Naive thymus-derived CD8-positive, alpha-beta T cell (primary cell): ENCODE results near the gene C11orf98. TPM values are rescaled to one million over a fixed set of nuclear protein-coding genes. Genes with fewer than 3 reads are reported as not detected.

Experiments
- ATAC-seq, 2 donors: fragments of 150-1000 bp; cut with Tn5 transposase in 1 of 2; sonication (Bioruptor Pico), chemical (Tn5 transposase) in 1 of 2; 1 replicate in 1 of 2; 2 replicates in 1 of 2; pipeline ENCODE4 v1.10.0; 2021; ENCODE audit warnings: mild to moderate bottlenecking in 2 of 2, moderate library complexity in 2 of 2
- POLR2A ChIA-PET: fragments of 350-600 bp; sonication (Branson Sonifier 250); formaldehyde crosslinking; loops from one replicate; lab custom pipeline; 2021; ENCODE audit warnings: antibody characterized with exemption; lab: Charles Lee
- DNase-seq, 10 donors: peaks; one replicate each; pipeline versions ENCODE4 v3.0.0 to v3.0.0-alpha.2; 2020 to 2022
- H3K27ac Mint-ChIP-seq, 10 donors: one replicate each; pipeline ENCODE4 v1.8.0; 2020 to 2022; ENCODE audit warnings: mild to moderate bottlenecking in 10 of 10, mixed read lengths in 10 of 10, moderate library complexity in 4 of 10, inconsistent platforms in 1 of 10
- H3K27me3 Mint-ChIP-seq, 5 donors: one replicate each; pipeline ENCODE4 v1.8.0; 2021 to 2022; ENCODE audit warnings: mixed read lengths in 5 of 5
- H3K36me3 Mint-ChIP-seq, 3 donors: one replicate each; pipeline ENCODE4 v1.8.0; 2020 to 2022; ENCODE audit warnings: mixed read lengths in 3 of 3, mild to moderate bottlenecking in 2 of 3, inconsistent platforms in 1 of 3
- H3K4me1 Mint-ChIP-seq, 4 donors: one replicate each; pipeline ENCODE4 v1.8.0; 2021 to 2022; ENCODE audit warnings: mixed read lengths in 4 of 4
- H3K4me3 Mint-ChIP-seq, 10 donors: one replicate each; pipeline ENCODE4 v1.8.0; 2020 to 2022; ENCODE audit warnings: mild to moderate bottlenecking in 10 of 10, mixed read lengths in 10 of 10, moderate library complexity in 6 of 10, inconsistent platforms in 1 of 10
- H3K9me3 Mint-ChIP-seq, 9 donors: one replicate each; pipeline ENCODE4 v1.8.0; 2020 to 2022; ENCODE audit warnings: mixed read lengths in 9 of 9, mild to moderate bottlenecking in 3 of 9, inconsistent platforms in 1 of 9, moderate library complexity in 1 of 9
- polyA plus RNA-seq, 3 donors: library from polyadenylated mRNA; unstranded; fragments of 300-500 nt; fragmentation: Illumina TruSeq; gene quantifications; one replicate each; pipeline ENCODE4 v1.2.3, GENCODE V29; 2021
- total RNA-seq, 8 experiments: library from RNA in 2 of 8; stranded (reverse) in 2 of 8; gene quantifications; one replicate each; pipeline ENCODE4 v1.2.3 and lab custom pipeline; 2021 to 2026

Gene C11orf98
- total RNA-seq = 10 to 100 TPM; 51.8 to 58.0 TPM
- polyA plus RNA-seq = 100 to 1,000 TPM in 2 of 3 donors, 10 to 100 TPM in 1; 99.9 to 149 (median 117) TPM
- total RNA-seq (lab: John Stamatoyannopoulos, UW) = 0 to 0.37 (median 0.17) reads per million in 6 experiments

- H3K4me1 Mint-ChIP-seq = peaks cover 22 to 49% (median 42%) of the 10 kb centered on the region in 4 donors
- H3K4me3 Mint-ChIP-seq = peak within 1 kb of the TSS; percentile 94 to 98 (median 95)
- ATAC-seq (peak; percentile 89 to 91), DNase-seq (peak; percentile 89 to 98 (median 96))
- peaks cover 5 to 33% (median 7%) of the 10 kb centered on the region in 3 donors for H3K36me3 Mint-ChIP-seq
- peak within 1 kb of the TSS; percentile 86 to 97 (median 96) for H3K27ac Mint-ChIP-seq
- H3K9me3 Mint-ChIP-seq = no peaks in the 10 kb centered on the region
- H3K27me3 Mint-ChIP-seq = no peaks in the 10 kb centered on the region
- POLR2A ChIA-PET = interaction anchor here (0.6 to 14.7 kb wide), 49 partner anchors 10 to 1571 kb away, joined by 3 to 541 read pairs (median 7); partner anchors contain the start of genes B3GAT3, BSCL2, EEF1G and EML3
Observed at GRCh38 chr11:62665075-62665598, at the start of gene C11orf98, which contains the start of gene CSKMT. Gene C11orf98 (minus strand): TSS chr11:62665210. CDS start chr11:62665169, 41 bp downstream. Gene CSKMT (plus strand): TSS chr11:62665312. CDS start chr11:62665880, 568 bp downstream.

- Mint-ChIP-seq H3K27ac (peak overlapping the region in 9 of 10 donors; percentile 38 to 92 (median 65)), H3K9me3 (no peaks in the 10 kb centered on the region), H3K4me3 (no peak overlapping the region), H3K36me3 (peaks cover 5 to 79% (median 17%) of the 10 kb centered on the region in 3 donors), H3K4me1 (peaks cover 18 to 42% (median 39%) of the 10 kb centered on the region in 4 donors), H3K27me3 (no peaks in the 10 kb centered on the region)
- no peak for DNase-seq
- ATAC-seq = no peak
- POLR2A ChIA-PET = interaction anchor here (9.7 to 14.8 kb wide), 2 partner anchors 14 to 128 kb away, joined by 98 to 263 read pairs; partner anchors contain the start of genes HNRNPUL2, TTC9C and WDR74
Observed at GRCh38 chr11:62713343-62713742, 48.3 kb upstream of the C11orf98 start.

GRCh38 chr11:62712861-62713260 lies 47.9 kb upstream of the C11orf98 start:
- peak overlapping the region; percentile 22 to 92 (median 62) for H3K27ac Mint-ChIP-seq
- H3K27me3 Mint-ChIP-seq = no peaks in the 10 kb centered on the region
- DNase-seq (no peak), ATAC-seq (no peak)
- peak overlapping the region in 1 of 10 donors; percentile 18 for H3K4me3 Mint-ChIP-seq
- peaks cover 5 to 74% (median 12%) of the 10 kb centered on the region in 3 donors for H3K36me3 Mint-ChIP-seq
- POLR2A ChIA-PET = interaction anchor here (9.7 to 14.8 kb wide), 2 partner anchors 14 to 128 kb away, joined by 98 to 263 read pairs; partner anchors contain the start of genes HNRNPUL2, TTC9C and WDR74
- no peaks in the 10 kb centered on the region for H3K9me3 Mint-ChIP-seq
- H3K4me1 Mint-ChIP-seq = peaks cover 21 to 47% (median 40%) of the 10 kb centered on the region in 4 donors

GRCh38 chr11:62712276-62712812 lies 47.3 kb upstream of the C11orf98 start:
- Mint-ChIP-seq H3K36me3 (peaks cover 5 to 69% (median 9%) of the 10 kb centered on the region in 3 donors), H3K9me3 (no peaks in the 10 kb centered on the region), H3K27me3 (no peaks in the 10 kb centered on the region), H3K4me3 (peak overlapping the region in 5 of 10 donors; percentile 0 to 40 (median 10)), H3K27ac (peak overlapping the region; percentile 37 to 92 (median 58)), H3K4me1 (peaks cover 22 to 50% (median 42%) of the 10 kb centered on the region in 4 donors)
- no peak for ATAC-seq
- DNase-seq = no peak
- POLR2A ChIA-PET = interaction anchor here (8.0 to 14.8 kb wide), 3 partner anchors 15 to 129 kb away, joined by 71 to 263 read pairs (median 98); partner anchors contain the start of genes HNRNPUL2, TTC9C, WDR74 and ZBTB3

GRCh38 chr11:62710001-62710345 lies 45.0 kb upstream of the C11orf98 start:
- POLR2A ChIA-PET = interaction anchor here (0.6 to 14.8 kb wide), 29 partner anchors 9 to 1559 kb away, joined by 3 to 263 read pairs (median 11); partner anchors contain the start of genes B3GAT3, C11orf98, CSKMT and EEF1G
- Mint-ChIP-seq H3K4me3 (peak overlapping the region; percentile 88 to 98 (median 95)), H3K9me3 (no peaks in the 10 kb centered on the region), H3K27ac (peak overlapping the region; percentile 97 to 100 (median 99)), H3K36me3 (peaks cover 4 to 45% (median 5%) of the 10 kb centered on the region in 3 donors), H3K27me3 (no peaks in the 10 kb centered on the region), H3K4me1 (peaks cover 27 to 65% (median 59%) of the 10 kb centered on the region in 4 donors)
- ATAC-seq (no peak), DNase-seq (no peak)

GRCh38 chr11:62709247-62710000 lies 44.4 kb upstream of the C11orf98 start:
- no peaks in the 10 kb centered on the region for H3K9me3 Mint-ChIP-seq
- ATAC-seq (peak; percentile 74 to 78), DNase-seq (peak; percentile 84 to 99 (median 97))
- no peaks in the 10 kb centered on the region for H3K27me3 Mint-ChIP-seq
- POLR2A ChIA-PET = interaction anchor here (0.6 to 14.8 kb wide), 40 partner anchors 9 to 1560 kb away, joined by 3 to 263 read pairs (median 8); partner anchors contain the start of genes B3GAT3, C11orf98, CSKMT and EEF1G
- H3K4me3 Mint-ChIP-seq = peak overlapping the region; percentile 88 to 98 (median 95)
- peak overlapping the region; percentile 97 to 100 (median 99) for H3K27ac Mint-ChIP-seq
- H3K36me3 Mint-ChIP-seq = peaks cover 4 to 40% (median 5%) of the 10 kb centered on the region in 3 donors
- H3K4me1 Mint-ChIP-seq = peaks cover 27 to 70% (median 59%) of the 10 kb centered on the region in 4 donors

- no peaks in the 10 kb centered on the region for H3K9me3 Mint-ChIP-seq
- peak overlapping the region; percentile 88 to 98 (median 95) for H3K4me3 Mint-ChIP-seq
- peaks cover 4 to 34% (median 5%) of the 10 kb centered on the region in 3 donors for H3K36me3 Mint-ChIP-seq
- peak in 6 of 10 donors; percentile 40 to 85 (median 54) for DNase-seq
- peak overlapping the region; percentile 97 to 100 (median 99) for H3K27ac Mint-ChIP-seq
- no peaks in the 10 kb centered on the region for H3K27me3 Mint-ChIP-seq
- POLR2A ChIA-PET = interaction anchor here (0.6 to 14.8 kb wide), 38 partner anchors 10 to 1560 kb away, joined by 3 to 263 read pairs (median 8); partner anchors contain the start of genes B3GAT3, C11orf98, CSKMT and EEF1G
- peaks cover 25 to 67% (median 57%) of the 10 kb centered on the region in 4 donors for H3K4me1 Mint-ChIP-seq
- ATAC-seq = peak; percentile 38 to 43
Observed at GRCh38 chr11:62708793-62709192, 43.8 kb upstream of the C11orf98 start.

GRCh38 chr11:62708392-62708791 lies 43.4 kb upstream of the C11orf98 start:
- peak overlapping the region; percentile 97 to 100 (median 99) for H3K27ac Mint-ChIP-seq
- POLR2A ChIA-PET = interaction anchor here (0.6 to 14.8 kb wide), 32 partner anchors 10 to 1561 kb away, joined by 3 to 263 read pairs (median 11); partner anchors contain the start of genes B3GAT3, C11orf98, CSKMT and EML3
- no peak for DNase-seq
- ATAC-seq = no peak
- no peaks in the 10 kb centered on the region for H3K9me3 Mint-ChIP-seq
- H3K4me1 Mint-ChIP-seq = peaks cover 24 to 67% (median 54%) of the 10 kb centered on the region in 4 donors
- H3K27me3 Mint-ChIP-seq = no peaks in the 10 kb centered on the region
- peaks cover 4 to 30% (median 5%) of the 10 kb centered on the region in 3 donors for H3K36me3 Mint-ChIP-seq
- peak overlapping the region; percentile 88 to 98 (median 95) for H3K4me3 Mint-ChIP-seq

- Mint-ChIP-seq H3K36me3 (peaks cover 4 to 22% (median 4%) of the 10 kb centered on the region in 3 donors), H3K4me1 (peaks cover 25 to 60% (median 45%) of the 10 kb centered on the region in 4 donors), H3K27me3 (no peaks in the 10 kb centered on the region), H3K27ac (peak within 1 kb of the TSS; percentile 97 to 100 (median 99)), H3K4me3 (peak within 1 kb of the TSS; percentile 88 to 98 (median 95)), H3K9me3 (no peaks in the 10 kb centered on the region)
- ATAC-seq (no peak), DNase-seq (no peak)
- POLR2A ChIA-PET = interaction anchor here (1.0 to 14.8 kb wide), 18 partner anchors 8 to 174 kb away, joined by 3 to 263 read pairs (median 17); partner anchors contain the start of genes C11orf98, CSKMT, EML3 and HNRNPUL2
Observed at GRCh38 chr11:62707277-62707861, 42.4 kb upstream of the C11orf98 start, which contains the start of the genes BSCL2 and GNG3. Gene BSCL2 (minus strand): TSS chr11:62707424. CDS start chr11:62707195, 229 bp downstream. Gene GNG3 (plus strand): TSS chr11:62707676. CDS start chr11:62708296, 620 bp downstream.

GRCh38 chr11:62706850-62707247 lies 41.8 kb upstream of the C11orf98 start:
- peak overlapping the region; percentile 69 to 95 (median 89) for H3K4me3 Mint-ChIP-seq
- peaks cover 0 to 23% (median 1%) of the 10 kb centered on the region in 3 donors for H3K36me3 Mint-ChIP-seq
- peaks cover 24 to 56% (median 42%) of the 10 kb centered on the region in 4 donors for H3K4me1 Mint-ChIP-seq
- no peaks in the 10 kb centered on the region for H3K27me3 Mint-ChIP-seq
- POLR2A ChIA-PET = interaction anchor here (0.6 to 14.8 kb wide), 22 partner anchors 9 to 174 kb away, joined by 3 to 263 read pairs (median 10); partner anchors contain the start of genes C11orf98, CSKMT, EEF1G and EML3
- ATAC-seq = no peak
- H3K27ac Mint-ChIP-seq = peak overlapping the region; percentile 63 to 100 (median 94)
- no peak for DNase-seq
- no peaks in the 10 kb centered on the region for H3K9me3 Mint-ChIP-seq
